Activated gamma-delta T cell treated with anti-CD3 and anti-CD28 coated beads, Interleukin-2, amount 50 U/mL, for 16 hours (primary cell): Measurements from ENCODE around the gene GTPBP6.
A peak's percentile ranks its signal among the peaks of the same experiment; 100 is the strongest.

ENCODE experiments used
- DNase-seq: peaks from one replicate; pipeline ENCODE4 v3.0.0-alpha.2; 2020; ENCODE audit warnings: low read depth

The GTPBP6 gene, protein sequence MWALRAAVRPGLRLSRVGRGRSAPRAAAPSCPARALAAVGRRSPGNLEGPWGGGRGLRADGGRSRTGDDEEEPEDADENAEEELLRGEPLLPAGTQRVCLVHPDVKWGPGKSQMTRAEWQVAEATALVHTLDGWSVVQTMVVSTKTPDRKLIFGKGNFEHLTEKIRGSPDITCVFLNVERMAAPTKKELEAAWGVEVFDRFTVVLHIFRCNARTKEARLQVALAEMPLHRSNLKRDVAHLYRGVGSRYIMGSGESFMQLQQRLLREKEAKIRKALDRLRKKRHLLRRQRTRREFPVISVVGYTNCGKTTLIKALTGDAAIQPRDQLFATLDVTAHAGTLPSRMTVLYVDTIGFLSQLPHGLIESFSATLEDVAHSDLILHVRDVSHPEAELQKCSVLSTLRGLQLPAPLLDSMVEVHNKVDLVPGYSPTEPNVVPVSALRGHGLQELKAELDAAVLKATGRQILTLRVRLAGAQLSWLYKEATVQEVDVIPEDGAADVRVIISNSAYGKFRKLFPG

DNA sequence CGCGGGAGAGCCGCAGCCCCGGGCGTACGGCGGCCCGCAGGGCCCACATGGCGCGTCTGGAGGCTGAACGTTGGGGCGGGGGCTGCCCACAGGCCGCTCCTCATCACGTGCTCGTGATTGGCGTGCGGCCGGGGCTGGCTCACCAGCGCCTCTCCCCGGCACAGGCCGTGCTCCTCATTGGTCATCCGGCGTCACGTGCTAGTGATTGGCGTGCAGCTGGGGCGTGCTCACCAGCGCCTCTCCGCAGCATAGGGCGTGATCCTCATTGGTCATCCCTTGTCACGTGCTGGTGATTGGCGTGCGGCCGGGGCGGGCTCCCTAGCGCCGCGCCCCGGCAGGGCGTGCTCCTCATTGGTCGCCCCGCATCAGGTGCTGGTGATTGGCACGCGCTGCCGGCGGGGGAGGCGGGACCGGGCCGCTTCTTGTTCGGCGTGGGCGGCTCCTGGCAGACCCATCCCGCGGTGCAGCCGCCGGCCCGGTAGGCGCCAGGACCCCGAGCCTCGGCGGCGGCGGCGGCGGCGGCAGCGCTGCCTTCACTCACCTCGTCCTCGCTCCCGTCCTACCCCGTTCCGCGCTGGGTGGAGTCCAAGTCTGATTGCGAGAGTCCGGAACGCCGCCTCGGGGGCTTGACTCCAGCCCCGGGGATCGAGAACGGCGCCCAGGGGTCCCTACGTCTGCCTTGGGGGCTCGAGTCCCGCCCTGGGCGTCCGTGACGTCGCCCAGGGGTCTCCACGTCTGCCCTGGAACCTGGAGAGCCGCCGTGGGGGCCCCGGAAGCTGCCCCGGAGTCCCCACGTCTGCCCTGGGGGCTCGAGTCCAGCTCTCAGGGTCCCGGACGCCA is at the start of gene GTPBP6:
TSS of gene GTPBP6 (minus strand) at position 58 of the 840 bp plus-strand sequence. CDS start at position 49, 9 bp downstream.
- DNase-seq, result peak; percentile 98

DNA sequence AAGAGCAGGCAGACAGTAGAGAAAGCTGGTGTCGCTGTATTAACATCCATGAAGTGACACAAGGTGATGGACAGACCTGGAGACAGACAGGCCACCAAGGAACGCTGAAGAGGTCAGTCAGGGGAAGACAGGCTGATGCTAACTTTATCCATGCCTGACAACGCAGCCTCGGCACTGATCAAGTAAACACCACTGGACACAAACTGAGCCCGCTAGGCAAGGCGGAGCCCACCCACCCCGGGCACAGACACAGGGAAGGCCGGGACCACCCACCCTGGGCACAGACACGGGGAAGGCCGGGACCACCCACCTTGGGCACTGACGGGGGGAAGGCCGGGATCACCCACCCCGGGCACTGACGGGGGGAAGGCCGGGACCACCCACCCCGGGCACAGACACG is 49.3 kb upstream of the GTPBP6 start:
- no peak for DNase-seq

DNA sequence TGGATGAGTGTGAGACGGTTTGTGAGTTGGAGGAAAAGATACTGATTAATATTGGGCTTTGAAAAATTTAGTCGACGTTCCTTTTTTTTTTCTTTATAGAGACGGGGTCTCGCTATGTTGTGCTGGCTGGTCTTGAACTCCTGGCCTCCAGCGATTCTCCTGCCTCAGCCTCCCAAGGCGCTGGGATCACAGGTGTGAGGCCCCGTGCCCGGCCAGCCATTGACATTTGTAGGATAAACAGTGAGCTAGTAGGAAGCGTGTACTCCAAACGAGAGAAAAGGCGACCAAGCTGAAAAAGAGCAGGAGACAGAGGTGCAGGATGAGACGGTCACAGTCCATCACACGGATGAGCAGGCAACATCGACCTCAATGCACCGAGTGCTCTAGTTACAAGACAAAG is 48.8 kb upstream of the GTPBP6 start:
- DNase-seq, result no peak

DNA sequence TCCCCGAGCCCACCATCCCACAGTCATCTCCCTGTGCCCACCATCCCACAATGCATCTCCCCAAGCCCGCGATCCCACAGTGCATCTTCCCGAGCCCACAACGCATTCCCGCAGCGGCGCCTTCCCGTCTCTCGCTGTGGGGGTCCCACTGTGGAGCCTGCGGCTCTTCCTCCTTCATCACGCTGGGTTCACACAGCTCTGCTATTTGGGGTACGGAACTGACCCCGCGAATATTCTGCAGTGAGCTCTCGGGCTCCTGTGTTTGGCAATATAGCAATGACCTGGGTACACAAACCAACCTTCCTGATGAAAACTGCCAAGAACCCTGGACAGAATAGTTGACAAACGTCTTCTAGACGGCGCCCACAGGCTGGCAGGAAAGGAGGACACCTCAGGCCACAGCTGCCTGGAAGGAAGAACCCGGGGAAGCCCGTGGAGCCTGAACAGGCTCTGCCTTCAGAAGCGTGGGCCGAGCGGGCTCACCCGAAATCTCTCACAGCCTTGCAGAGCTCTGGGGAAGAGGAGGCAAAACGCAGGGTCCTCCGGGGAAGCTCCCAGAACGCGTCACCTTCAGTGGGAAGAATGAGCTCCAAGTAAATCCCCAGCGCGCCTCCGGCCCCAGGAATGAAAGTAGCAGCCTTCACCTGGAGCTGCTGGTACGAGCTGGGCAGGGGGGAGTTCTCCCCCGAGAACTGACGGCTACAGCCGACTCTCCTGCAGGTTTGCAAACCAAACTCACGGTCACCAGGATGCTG is 45.2 kb upstream of the GTPBP6 start:
- no peak for DNase-seq

DNA sequence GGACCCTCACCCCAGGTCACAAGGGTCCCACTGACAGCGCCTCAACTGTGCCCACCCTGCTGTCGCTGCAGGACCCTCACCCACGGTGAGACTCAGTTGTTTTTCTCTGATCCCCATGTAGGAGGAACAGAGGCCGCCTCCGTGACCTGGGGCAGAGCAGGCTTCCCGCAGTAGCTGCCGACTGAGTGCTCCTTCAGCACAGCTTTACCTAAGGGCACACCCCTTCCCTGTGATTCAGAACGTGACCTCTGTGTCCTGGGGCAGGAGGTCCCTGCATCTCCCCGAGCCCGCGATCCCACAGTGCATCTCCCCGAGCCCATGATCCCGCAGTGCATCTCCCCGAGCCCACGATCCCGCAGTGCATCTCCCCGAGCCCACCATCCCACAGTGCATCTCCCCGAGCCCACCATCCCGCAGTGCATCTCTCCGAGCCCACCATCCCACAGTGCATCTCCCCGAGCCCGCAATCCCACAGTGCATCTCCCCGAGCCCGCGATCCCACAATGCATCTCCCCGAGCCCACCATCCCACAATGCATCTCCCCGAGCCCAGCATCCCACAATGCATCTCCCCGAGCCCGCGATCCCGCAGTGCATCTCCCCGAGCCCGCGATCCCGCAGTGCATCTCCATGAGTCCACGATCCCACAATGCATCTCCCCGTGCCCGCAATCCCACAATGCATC is 44.5 kb upstream of the GTPBP6 start:
- no peak for DNase-seq

- no peak for DNase-seq
Observed at GRCh38 chrX:362351-362750, 43.8 kb upstream of the GTPBP6 start.

GRCh38 chrX:361231-362145 is 42.9 kb upstream of the GTPBP6 start:
- no peak for DNase-seq

DNA sequence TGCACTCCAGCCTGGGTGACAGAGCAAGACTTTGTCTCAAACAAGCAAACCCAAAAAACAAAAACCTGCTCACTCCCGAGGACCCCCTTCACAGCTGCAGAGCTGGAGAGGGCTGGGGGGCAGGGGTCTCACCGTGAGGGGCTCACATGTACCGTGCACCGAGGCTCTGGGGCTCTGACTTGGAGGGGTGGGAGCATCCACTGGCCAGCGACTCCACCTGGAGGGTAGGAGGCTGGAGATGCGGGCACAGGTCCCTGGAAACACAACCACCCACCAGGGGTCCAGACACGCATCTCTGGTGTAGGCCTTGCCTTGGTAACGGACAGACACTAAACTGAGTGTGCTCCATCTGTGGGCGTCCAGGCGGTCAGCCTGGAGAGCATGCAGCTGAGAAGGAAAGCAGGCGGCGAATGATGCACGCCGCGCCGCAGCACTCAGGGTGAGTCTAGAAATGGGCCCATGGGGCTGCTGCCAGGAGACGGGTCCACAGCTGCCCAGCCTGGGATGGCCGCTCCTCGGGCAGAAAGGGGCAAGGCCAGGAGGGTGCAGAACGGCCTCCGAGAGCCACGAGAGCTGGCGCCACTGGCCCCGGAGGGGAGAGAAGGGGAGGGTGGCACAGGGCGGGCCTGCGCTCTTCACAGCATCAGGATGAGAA is 42.0 kb upstream of the GTPBP6 start:
- no peak for DNase-seq

GRCh38 chrX:358651-359143 is 40.1 kb upstream of the GTPBP6 start:
- no peak for DNase-seq

DNA sequence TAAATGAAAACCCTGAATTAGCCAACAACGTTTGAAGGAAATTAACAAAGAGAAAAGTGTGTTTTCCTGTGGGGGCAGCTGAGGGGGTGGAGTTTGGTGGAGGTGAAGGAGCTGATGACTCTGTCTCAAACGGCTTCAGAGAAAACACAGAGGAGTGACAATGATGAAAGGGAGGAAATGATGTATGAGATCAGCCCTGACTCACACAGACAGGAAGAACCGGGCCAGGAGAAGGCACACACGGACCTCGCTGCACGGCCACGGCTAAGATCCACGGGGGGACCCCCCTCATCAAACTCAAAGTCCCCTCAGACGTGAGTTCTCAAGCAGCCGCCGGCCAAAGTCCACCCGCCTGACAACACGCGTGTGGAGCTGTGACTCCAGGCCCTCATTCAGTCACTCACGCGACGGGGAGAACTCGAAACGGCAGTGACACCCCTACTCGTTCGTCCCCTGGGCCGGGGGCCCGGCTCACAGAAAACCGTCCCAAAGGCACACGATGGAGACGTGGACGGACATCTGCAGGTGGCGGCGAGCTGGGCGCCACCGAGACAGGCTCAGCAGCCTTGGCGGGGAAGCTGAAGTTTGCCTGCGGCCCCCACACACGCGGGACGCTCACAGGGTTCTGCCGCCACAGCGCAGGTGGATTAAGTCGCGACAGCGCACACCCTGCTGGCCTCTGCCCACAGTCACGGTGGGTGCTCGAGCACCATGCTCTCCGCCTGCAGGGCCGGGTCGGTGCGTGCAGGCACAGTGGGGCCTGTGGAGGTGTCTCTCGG is 39.3 kb upstream of the GTPBP6 start:
- DNase-seq, result peak; percentile 24

GRCh38 chrX:357035-357692 is 38.6 kb upstream of the GTPBP6 start:
- no peak for DNase-seq

DNA sequence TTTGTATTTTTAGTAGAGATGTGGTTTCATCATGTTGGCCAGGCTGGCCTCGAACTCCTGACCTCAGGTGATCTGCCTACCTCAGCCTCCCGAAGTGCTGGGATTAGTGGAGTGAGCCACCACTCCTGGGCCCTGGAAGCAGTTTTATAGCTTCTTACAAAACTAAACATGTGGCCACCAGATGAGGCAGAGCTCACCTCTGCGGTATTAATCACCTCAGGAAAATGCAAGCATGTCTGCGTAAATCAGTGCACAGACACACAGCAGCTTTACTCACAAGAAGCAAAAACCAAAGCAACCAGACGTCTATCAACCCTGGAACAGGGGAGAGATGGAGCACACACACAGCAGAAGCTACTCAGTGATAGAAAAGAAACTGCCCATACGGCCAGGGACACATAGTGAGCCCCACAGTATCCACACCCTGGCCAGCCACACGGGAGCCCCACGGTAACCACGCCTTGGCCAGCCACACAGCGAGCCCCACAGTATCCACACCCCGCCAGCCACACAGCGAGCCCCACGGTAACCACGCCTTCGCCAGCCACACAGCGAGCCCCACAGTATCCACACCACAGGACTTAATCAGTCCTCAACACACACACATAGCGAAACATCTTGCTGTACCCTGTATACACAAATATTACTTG is 37.9 kb upstream of the GTPBP6 start:
- no peak for DNase-seq

- no peak for DNase-seq
Observed at GRCh38 chrX:355329-356050, 36.9 kb upstream of the GTPBP6 start.

- DNase-seq, result no peak
Observed at GRCh38 chrX:353566-354535, 35.3 kb upstream of the GTPBP6 start.

DNA sequence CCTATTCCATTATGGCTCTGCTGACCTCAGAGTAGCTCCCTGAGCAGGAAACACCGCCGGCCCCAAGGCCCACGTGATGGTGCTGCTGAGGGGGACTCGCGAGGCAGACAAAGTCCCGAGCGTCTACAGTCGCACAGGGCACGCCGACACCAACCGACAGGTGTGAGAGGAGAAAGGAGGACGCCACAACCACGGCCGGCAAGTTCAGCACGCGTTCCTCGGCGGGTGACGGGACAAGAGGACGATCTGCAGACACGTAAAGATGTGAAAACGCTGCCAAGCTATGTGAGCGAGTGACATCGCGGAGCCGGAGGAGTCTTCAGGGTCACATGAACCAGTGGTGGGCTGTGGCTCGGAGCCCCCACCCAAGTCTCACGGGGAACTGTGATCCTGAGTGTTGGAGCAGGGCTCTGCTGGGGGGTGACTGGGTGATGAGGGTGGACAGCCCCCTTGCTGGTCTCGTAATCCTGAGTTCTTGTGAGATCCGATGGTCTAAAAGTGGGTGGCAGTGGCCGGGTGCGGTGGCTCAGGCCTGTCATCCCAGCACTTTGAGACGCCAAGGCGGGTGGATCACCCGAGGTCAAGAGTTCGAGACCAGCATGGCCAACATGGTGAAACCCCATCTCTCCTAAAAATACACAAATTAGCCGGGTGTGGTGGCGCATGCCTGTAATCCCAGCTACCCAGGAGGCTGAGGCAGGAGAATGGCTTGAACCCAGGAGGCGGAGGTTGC is 34.2 kb upstream of the GTPBP6 start:
- DNase-seq, result no peak
